ENCODE measurements around the gene LCK.

The LCK gene

DNA sequence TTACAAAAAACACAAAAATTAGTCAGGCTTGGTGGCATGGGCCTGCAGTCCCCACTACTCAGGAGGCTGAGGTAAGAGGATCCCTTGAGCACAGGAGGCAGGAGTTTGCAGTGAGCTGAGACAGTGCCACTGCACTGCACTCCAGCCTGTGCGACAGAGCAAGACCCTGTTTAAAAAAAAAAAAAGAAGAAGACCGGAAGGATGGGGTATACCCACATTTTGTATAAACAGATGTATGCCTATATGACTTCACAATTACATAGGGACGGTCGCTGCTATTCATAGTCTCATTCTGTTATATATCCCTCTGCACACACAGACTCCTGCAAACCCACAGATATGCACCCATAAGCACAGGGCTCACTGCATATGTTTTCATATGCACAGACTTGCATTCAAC lies 12.7 kb downstream of the LCK start:
- no peak overlapping the region for H3K4me3 ChIP-seq (replicated peaks in 1 of 2; ENCODE audit: low read depth in 2 of 2, low read length in 2 of 2)
- no peak for DNase-seq (ENCODE audit: low read depth in 2 of 2)

DNA sequence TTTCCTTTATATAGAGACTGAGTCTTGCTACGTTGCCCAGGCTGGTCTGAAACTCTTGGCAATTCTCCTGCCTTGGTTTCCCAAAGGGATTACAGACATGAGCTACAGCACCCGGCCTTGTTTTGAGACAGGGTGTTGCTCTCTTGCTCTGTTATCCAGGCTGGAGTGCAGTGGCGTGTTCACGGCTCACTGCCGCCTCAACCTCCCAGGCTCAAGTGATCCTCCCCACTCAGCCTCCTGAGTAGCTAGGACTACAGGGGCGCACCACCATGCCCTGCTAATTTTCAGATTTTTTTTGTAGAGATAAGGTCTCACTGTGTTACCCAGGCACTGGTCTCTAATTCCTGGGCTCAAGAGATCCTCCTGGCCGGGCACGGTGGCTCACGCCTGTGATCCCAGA lies 14.8 kb downstream of the LCK start:
- DNase-seq (ENCODE audit: low read depth in 2 of 2): no peak
- H3K4me3 ChIP-seq (replicated peaks in 1 of 2; ENCODE audit: low read depth in 2 of 2, low read length in 2 of 2): no peak overlapping the region
- TF ChIP-seq, protein P1, sequence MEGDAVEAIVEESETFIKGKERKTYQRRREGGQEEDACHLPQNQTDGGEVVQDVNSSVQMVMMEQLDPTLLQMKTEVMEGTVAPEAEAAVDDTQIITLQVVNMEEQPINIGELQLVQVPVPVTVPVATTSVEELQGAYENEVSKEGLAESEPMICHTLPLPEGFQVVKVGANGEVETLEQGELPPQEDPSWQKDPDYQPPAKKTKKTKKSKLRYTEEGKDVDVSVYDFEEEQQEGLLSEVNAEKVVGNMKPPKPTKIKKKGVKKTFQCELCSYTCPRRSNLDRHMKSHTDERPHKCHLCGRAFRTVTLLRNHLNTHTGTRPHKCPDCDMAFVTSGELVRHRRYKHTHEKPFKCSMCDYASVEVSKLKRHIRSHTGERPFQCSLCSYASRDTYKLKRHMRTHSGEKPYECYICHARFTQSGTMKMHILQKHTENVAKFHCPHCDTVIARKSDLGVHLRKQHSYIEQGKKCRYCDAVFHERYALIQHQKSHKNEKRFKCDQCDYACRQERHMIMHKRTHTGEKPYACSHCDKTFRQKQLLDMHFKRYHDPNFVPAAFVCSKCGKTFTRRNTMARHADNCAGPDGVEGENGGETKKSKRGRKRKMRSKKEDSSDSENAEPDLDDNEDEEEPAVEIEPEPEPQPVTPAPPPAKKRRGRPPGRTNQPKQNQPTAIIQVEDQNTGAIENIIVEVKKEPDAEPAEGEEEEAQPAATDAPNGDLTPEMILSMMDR (IDR thresholded peaks at IDR 0.05; ENCODE audit: low read depth, low read length): no peak

More for the DNA sequence above, 12.7 kb downstream of the LCK start:
- TF ChIP-seq, protein P1 (IDR thresholded peaks at IDR 0.05; ENCODE audit: low read depth, low read length): no peak

DNA sequence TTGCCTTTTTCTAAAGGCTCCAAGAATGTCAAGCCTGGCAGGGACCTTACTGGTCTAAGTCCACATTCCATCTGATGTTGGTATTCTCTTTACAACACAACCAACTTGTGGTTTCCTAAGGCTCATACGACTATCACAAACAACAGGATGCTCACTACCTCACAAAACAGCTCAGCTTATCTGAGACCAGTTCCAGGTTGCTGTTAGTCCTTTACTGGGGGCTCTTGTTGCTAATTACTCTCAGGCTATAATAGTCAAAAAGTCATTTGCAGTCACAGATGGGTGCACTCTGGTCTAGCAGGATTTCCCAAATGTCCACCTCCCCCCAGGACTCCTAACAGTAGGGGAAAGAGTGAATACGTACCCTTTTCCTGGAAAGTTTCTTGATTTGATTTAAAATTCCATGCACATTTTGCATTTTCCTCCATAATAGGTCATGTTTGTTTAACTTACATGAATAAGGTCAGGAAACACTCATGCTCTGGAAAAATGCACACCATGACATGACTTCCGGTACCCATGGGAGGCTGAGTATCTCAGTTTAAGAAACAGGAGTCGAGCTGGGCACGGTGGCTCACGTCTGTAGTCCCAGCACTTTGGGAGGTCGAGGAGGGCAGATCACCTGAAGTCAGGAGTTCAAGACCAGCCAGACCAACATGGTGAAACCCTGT lies 16.0 kb downstream of the LCK start:
- peak; percentile 59 to 81 for DNase-seq (ENCODE audit: low read depth in 2 of 2)
- H3K4me3 ChIP-seq (replicated peaks in 1 of 2; ENCODE audit: low read depth in 2 of 2, low read length in 2 of 2): no peak overlapping the region
- TF ChIP-seq, protein P1 (IDR thresholded peaks at IDR 0.05; ENCODE audit: low read depth, low read length): no peak

DNA sequence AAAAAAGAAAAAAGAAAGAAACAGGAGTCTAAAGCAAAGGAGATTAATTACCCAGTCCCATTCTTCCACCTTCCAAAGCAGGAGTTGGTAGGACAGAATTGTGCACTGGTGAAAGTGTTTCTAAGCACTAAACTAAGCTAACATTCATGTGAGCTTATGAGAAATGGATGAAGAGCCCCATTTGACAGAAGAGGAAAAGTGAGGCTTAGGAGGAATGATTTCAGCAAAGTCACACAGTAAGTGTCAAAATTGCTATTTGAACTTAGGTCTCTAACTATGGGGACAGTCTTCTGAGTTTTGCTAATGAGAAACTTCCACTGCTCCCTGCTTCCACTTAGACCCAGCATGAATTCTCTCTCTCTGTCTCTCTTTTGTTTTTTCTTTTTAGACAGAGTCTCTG lies 18.7 kb downstream of the LCK start:
- TF ChIP-seq, protein P1 (IDR thresholded peaks at IDR 0.05; ENCODE audit: low read depth, low read length): no peak
- H3K4me3 ChIP-seq (replicated peaks in 1 of 2; ENCODE audit: low read depth in 2 of 2, low read length in 2 of 2): no peak overlapping the region
- DNase-seq (ENCODE audit: low read depth in 2 of 2): no peak

DNA sequence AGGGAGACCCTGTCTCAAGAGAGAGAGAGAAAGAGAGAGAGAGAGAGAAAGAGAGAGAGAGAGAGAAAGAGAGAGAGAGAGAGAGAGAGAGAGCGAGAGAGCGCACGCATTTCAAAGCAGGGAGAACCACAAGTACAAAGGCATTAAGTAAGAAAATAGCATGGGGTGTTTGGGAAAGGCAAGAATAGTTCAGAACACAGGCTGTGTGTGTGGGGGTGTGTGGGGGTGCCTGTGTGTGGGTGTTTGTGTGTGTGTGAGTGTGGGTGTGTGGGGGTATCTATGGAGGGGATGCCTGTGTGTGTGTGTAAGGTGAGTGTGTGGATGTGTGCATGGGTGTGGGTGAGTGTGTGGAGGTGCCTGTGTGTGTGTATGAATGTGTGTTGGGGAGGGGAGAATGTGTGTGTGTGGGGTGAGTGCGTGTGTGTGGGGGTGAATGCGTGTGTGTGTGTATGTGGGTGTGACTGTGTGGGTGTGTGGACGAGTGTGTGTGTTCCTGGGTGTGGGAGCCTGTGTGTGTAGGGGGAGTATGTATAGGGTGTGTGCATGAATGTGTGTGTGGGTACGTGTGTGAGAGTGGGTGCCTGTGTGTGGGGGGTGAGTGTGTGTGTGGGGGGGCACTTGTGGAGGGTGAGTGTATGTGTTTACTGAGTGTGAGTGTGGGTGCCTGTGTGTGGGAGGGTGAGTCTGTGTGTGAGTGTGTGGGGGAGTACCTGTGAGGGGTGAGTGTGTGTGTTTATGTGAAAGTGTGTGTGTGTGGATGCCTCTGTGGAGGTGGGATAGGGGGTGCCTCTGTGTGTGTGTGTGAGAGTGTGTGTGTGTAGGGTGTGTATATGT lies 21.7 kb downstream of the LCK start:
- no peak for DNase-seq (ENCODE audit: low read depth in 2 of 2)
- H3K4me3 ChIP-seq (replicated peaks in 1 of 2; ENCODE audit: low read depth in 2 of 2, low read length in 2 of 2): no peak overlapping the region
- TF ChIP-seq, protein P1 (IDR thresholded peaks at IDR 0.05; ENCODE audit: low read depth, low read length): no peak

DNA sequence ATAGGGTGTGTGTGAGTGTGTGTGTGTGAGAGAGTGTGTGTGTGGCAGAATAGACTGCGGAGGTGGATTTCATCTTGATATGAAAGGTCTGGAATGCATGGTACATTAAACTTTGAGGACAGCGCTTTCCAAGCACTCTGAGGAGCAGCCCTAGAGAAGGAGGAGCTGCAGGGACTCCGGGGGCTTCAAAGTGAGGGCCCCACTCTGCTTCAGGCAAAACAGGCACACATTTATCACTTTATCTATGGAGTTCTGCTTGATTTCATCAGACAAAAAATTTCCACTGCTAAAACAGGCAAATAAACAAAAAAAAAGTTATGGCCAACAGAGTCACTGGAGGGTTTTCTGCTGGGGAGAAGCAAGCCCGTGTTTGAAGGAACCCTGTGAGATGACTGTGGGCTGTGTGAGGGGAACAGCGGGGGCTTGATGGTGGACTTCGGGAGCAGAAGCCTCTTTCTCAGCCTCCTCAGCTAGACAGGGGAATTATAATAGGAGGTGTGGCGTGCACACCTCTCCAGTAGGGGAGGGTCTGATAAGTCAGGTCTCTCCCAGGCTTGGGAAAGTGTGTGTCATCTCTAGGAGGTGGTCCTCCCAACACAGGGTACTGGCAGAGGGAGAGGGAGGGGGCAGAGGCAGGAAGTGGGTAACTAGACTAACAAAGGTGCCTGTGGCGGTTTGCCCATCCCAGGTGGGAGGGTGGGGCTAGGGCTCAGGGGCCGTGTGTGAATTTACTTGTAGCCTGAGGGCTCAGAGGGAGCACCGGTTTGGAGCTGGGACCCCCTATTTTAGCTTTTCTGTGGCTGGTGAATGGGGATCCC lies 22.5 kb downstream of the LCK start:
- no peak for DNase-seq (ENCODE audit: low read depth in 2 of 2)
- H3K4me3 ChIP-seq (replicated peaks in 1 of 2; ENCODE audit: low read depth in 2 of 2, low read length in 2 of 2): no peak overlapping the region
- TF ChIP-seq, protein P1 (IDR thresholded peaks at IDR 0.05; ENCODE audit: low read depth, low read length): no peak

All from cardiac fibroblast (primary cell).